GM23248 (cell line): ENCODE data around the gene ANKS1B.

ENCODE experiments used
- EZH2 ChIP-seq: fragments of 200-600 bp; sonication (generic); IDR thresholded peaks from 2 replicates; pipeline ENCODE4 v1.6.1; 2018; ENCODE audit warnings: antibody characterized with exemption, mild to moderate bottlenecking; ENCODE audit not compliant: insufficient read depth, poor library complexity, severe bottlenecking
- EZH2phosphoT487 ChIP-seq: fragments of 200-600 bp; sonication (generic); IDR thresholded peaks from 2 replicates; pipeline ENCODE4 v1.6.1; 2018; ENCODE audit warnings: antibody characterized with exemption, moderate library complexity, mild to moderate bottlenecking, low read depth; ENCODE audit not compliant: insufficient read depth

- TF ChIP-seq EZH2 (no peak), EZH2phosphoT487 (no peak)
Observed at GRCh38 chr12:99644629-99645028, 340.1 kb downstream of the ANKS1B start.
